SW480 (cell line): ENCODE measurements around the gene NFYC.
A peak's percentile ranks its signal among the peaks of the same experiment; 100 is the strongest.
"Not testable (repeated sequence)": the region's sequence is repeated elsewhere in the genome, so short reads cannot be mapped to it uniquely, and the experiment has no call there.

ENCODE experiments used
- DNase-seq: peaks from one replicate; pipeline ENCODE4 v3.0.0-alpha.2; 2016; ENCODE audit warnings: low spot score

Gene NFYC

GRCh38 chr1:40706626-40707025, 15.1 kb downstream of the NFYC start:
- no peak for DNase-seq

- peak; percentile 72 for DNase-seq
Observed at GRCh38 chr1:40708750-40709099, 17.2 kb downstream of the NFYC start.

DNA sequence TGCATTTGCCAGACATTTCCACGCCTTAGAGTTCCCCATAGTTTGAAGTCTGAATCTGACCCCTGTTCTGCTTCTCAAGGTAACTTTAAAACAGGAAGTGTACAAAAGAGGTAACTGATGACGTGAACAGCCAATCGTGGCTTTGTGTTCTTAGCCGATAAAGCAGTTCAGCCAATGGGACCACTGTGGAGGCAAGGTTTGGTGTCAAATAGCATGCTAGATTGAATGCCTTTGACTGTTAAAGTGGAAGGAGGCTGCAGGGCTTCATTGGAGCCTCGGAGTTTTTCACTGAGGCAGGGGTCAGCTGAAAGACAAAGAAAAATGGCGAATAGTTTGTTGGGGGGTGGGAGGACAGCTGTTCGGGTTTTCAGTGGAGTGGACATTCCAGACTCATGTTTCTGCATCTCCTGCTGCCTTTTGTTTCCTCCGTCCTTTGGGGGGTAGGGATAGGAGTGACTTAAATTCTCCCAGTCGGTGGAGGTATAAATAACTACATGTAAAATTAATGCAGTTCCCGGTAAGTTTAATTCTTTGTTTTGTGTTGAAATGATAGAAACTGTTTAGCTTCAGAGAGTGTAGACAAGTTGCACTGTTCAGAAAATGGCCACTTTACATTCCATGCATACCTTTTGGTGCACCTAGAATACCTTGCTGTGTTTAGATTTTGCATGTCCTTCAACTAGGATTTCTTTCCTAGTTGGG, 17.7 kb downstream of the NFYC start:
- peak; percentile 94 for DNase-seq

- no peak for DNase-seq
Observed at GRCh38 chr1:40709802-40710278, 18.3 kb downstream of the NFYC start.

DNA sequence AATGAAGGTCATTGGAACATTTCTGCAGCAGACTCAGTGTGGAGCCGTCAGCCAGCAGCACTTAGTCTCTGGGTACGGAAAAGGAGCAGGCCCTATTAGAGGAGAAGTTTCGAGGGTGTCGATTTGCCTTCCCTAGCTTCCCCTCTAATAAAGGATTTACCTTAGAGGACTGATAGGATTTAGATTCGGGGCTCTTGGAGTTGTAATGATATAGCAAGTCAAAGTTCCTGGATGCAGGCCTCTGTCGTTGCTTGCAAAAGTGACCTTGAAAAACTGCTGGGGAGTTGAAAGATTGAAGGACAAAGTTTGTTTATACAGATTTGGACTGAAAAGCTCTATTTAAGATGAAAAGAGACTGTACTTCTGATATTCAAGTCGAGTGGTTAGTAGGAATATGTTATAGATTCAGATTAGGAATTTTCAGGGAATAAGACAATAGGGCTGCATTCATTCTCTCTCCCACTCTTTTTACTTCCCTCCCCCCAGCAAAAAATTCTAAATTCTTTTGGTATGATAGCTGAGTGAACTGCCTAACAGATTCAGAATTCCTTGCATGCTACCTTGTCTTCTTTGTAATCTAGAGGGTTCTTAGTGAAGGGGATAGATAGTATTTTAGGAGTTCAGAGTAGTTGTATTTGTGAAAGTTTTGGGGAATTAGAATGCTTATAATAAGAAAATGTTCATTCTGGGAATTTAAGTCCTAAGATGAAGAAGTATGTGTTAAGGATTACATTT, 19.2 kb downstream of the NFYC start:
- no peak for DNase-seq

DNA sequence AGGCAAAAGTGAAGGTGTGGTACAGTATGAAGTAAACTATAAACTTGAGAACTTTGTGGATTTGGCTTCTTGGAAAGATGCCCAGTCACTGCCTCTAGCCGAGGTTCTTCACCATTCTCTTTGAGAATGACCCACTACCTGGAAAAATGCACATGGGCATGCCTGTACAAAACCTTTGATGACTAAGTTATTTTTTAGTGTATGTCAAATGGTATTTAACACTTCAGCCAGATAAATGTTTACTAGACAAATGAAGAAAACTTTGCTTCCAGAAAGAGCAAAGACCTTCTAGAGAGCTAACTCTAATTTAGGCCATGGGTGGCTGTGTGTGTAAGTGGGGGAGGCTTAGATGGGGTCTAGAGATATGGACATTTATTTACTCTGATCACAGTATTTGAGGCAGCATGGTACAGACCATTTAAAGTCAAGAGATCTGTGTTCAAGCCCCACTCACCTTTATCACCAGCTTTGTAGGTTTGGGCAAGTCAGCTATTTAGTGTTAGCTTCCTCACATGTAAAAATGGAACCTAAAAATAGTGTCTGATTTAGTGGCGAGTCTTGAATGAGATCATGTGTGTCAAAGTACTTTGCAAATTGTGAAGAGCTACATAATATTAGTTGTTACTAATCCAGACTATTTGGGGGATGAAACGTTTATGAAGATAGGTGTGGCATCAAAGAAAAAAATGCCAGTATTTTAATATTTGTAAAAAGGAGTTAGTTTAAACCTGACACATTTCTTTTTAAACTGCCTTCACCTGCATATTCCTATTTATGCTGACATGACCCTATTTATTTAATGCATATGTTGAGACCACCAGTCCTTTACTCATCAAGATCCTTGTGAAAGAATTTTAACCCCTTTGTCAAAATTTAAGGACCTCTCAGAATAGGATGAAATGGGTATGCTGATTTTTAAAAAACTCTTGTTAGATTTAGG, 20.2 kb downstream of the NFYC start:
- peak; percentile 8 for DNase-seq

DNA sequence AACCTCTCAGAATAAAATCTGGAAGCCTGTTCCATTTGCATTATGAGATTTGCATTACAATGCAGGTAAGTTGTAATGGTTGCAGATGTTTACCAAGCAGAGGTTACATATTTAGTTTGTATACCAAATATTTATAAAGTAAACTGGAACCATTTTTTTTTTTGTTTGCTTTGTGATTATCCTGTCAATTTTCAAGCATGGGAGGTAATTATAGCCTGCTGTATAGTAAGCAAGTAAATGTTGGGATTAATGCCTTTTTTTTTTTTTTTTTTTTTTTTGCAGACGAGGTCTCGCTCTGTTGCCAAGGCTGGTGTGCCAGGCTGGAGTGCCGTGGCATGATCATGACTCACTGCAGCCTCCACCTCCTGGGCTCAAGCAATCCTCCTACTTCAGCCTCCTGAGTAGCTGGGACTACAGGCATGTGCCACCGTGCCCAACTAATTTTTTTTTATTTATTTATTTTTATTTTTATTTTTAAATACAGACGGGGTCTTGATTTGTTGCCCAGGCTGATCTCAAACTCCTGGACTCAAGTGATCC, 21.0 kb downstream of the NFYC start:
- DNase-seq: no peak

- DNase-seq: no peak
Observed at GRCh38 chr1:40712997-40713396, 21.5 kb downstream of the NFYC start.

DNA sequence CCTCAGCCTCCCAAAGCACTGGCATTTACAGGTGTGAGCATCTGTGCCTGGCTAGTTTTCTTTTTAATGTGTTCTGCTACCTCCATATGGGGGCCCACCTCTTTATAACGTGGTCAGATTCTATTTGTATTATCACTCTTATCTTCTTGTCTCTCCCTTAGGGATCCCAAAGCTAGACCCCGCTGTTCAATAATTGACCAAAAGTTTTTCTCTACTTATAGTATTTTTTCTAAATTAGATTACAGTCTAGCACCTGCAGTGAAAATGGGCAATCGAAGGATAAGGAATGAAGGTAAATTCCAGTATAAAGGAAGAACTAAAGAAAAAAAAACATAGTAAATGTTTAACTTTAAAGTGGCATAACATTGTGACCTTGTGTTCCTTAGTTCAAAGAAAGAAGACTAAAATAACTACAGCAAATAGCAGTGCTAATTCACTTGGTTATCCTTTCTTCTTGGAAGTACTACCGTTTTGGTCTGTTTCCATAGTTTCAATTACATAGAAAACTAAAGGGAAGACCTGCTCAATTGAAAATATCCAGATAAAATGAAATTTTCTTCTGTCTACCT, 24.1 kb downstream of the NFYC start:
- no peak for DNase-seq

- no peak for DNase-seq
Observed at GRCh38 chr1:40717065-40717464, 25.6 kb downstream of the NFYC start.

DNA sequence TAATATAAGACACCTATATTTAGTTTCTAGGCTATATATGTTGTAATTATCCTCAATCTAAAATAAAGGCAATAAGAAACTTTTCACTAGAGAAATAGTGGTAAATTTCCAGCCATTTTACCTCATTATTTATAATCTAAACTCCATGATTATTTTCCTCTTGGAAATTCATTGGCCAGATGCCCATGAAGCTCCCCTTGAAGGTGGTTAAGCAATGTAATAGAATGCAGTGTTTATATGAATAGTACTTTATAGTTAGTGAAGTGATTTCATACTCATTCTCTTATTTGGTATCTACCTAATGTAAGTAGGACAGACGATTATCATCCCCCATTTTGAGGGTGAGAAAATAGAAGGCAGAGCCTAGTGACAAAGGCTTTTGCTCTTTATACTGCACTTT, 26.5 kb downstream of the NFYC start:
- no peak for DNase-seq

GRCh38 chr1:40720493-40720892, 29.0 kb downstream of the NFYC start:
- DNase-seq: no peak

DNA sequence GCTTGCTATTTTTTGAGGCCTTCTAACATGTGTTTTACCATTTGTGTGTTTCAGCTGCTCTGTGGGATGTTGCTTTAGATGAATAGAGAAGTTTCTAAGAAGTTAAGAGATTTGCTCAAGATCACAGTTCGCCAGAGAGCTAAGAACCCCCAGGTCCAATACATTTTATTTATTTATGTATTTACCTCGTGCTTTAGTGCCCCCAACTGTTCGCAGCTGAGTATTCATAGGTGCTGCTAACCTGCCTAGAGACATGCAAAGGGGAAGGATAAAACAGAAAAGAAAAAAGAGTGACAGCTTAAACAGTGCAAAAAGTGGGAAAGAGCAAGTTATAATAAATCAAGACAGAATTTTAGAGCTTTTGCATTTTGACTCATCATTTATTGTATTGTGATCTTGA, 31.1 kb downstream of the NFYC start:
- DNase-seq: no peak

- no peak for DNase-seq
Observed at GRCh38 chr1:40723196-40723955, 31.9 kb downstream of the NFYC start.

- DNase-seq: not testable (repeated sequence)
Observed at GRCh38 chr1:40727662-40728061, 36.2 kb downstream of the NFYC start.

DNA sequence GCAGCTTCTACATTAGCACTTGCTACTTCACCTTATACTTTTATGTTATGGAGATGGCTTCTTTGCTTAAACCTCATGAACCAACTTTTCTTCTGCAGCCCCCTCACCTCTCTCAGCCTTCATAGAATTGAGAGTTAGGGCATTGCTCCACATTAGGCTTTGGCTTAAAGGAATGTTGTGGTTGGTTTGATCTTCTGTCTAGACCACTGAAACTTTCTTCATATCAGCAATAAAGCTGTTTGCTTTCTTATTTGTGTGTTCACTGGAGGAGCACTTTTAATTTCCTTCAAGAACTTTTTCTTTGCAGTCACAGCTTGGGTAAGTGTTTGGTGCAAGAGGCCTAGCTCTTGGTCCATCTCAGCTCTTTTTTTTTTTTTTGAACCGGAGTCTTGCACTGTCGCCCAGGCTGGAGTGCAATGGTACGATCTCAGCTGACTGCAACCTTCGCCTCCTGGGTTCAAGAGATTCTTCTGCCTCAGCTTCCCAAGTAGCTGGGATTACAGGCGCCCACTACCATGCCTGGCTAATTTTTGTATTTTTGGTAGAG, 37.9 kb downstream of the NFYC start:
- not testable (repeated sequence) for DNase-seq

GRCh38 chr1:40732756-40733301, 41.3 kb downstream of the NFYC start:
- no peak for DNase-seq

- DNase-seq: no peak
Observed at GRCh38 chr1:40734882-40735628, 43.6 kb downstream of the NFYC start.

GRCh38 chr1:40736085-40736531, 44.6 kb downstream of the NFYC start:
- DNase-seq: no peak

GRCh38 chr1:40738831-40739230, 47.3 kb downstream of the NFYC start:
- DNase-seq: no peak
